ENCODE results near the gene PDK1. TPM values are rescaled to one million over a fixed set of nuclear protein-coding genes. Genes with fewer than 3 reads are reported as not detected.

The PDK1 gene
- total and polyA plus RNA-seq, 4 donors, result 2.9 to 20.9 (median 8.6) TPM

- TF ChIP-seq, protein P1, sequence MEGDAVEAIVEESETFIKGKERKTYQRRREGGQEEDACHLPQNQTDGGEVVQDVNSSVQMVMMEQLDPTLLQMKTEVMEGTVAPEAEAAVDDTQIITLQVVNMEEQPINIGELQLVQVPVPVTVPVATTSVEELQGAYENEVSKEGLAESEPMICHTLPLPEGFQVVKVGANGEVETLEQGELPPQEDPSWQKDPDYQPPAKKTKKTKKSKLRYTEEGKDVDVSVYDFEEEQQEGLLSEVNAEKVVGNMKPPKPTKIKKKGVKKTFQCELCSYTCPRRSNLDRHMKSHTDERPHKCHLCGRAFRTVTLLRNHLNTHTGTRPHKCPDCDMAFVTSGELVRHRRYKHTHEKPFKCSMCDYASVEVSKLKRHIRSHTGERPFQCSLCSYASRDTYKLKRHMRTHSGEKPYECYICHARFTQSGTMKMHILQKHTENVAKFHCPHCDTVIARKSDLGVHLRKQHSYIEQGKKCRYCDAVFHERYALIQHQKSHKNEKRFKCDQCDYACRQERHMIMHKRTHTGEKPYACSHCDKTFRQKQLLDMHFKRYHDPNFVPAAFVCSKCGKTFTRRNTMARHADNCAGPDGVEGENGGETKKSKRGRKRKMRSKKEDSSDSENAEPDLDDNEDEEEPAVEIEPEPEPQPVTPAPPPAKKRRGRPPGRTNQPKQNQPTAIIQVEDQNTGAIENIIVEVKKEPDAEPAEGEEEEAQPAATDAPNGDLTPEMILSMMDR (IDR thresholded peaks at IDR 0.05; ENCODE audit: control extremely low read depth, extremely low read depth), result no peak
- H3K9me3 ChIP-seq (ENCODE audit: control insufficient read depth in 4 of 4, insufficient read depth in 3 of 4, low read length in 3 of 4), result no peaks in the 10 kb centered on the region
- 86 to 96% methylated on average over 5 of the region's 5 CpGs for WGBS, 2 donors
Observed at GRCh38 chr2:172615727-172616261, 59.9 kb downstream of the PDK1 start.

GRCh38 chr2:172617115-172617514, 61.2 kb downstream of the PDK1 start:
- H3K36me3 ChIP-seq (ENCODE audit: control insufficient read depth in 4 of 4, insufficient read depth in 4 of 4, low read length in 4 of 4), result no peaks in the 10 kb centered on the region
- WGBS, 2 donors, result 95 to 100% methylated on average over 2 of the region's 2 CpGs
- H3K9me3 ChIP-seq (ENCODE audit: control insufficient read depth in 4 of 4, insufficient read depth in 3 of 4, low read length in 3 of 4), result no peaks in the 10 kb centered on the region
- TF ChIP-seq, protein P1 (IDR thresholded peaks at IDR 0.05; ENCODE audit: control extremely low read depth, extremely low read depth), result no peak
- H3K4me3 ChIP-seq, result no peak overlapping the region
- ATAC-seq (ENCODE audit: insufficient read depth, low FRiP score), result no peak
- peaks cover 0 to 10% (median 0%) of the 10 kb centered on the region in 5 donors for H3K4me1 ChIP-seq (ENCODE audit: control insufficient read depth in 5 of 5, insufficient read depth in 5 of 5, low read length in 5 of 5)
- no peak for DNase-seq
- H3K27ac ChIP-seq (ENCODE audit: low read depth in 1 of 2, low read length in 1 of 2), result no peak overlapping the region
- no peaks in the 10 kb centered on the region for H3K27me3 ChIP-seq (ENCODE audit: control insufficient read depth in 3 of 3, insufficient read depth in 3 of 3, low read length in 2 of 3)
- no peak overlapping the region for H3K9ac ChIP-seq (ENCODE audit: insufficient read depth in 1 of 2, low read length in 2 of 2)

More at GRCh38 chr2:172615727-172616261, 59.9 kb downstream of the PDK1 start:
- H3K4me1 ChIP-seq (ENCODE audit: control insufficient read depth in 5 of 5, insufficient read depth in 5 of 5, low read length in 5 of 5), result peaks cover 0 to 10% (median 0%) of the 10 kb centered on the region in 5 donors
- ATAC-seq (ENCODE audit: insufficient read depth, low FRiP score), result no peak
- no peak overlapping the region for H3K4me3 ChIP-seq
- no peak overlapping the region for H3K9ac ChIP-seq (ENCODE audit: insufficient read depth in 1 of 2, low read length in 2 of 2)
- DNase-seq, result no peak
- H3K36me3 ChIP-seq (ENCODE audit: control insufficient read depth in 4 of 4, insufficient read depth in 4 of 4, low read length in 4 of 4), result no peaks in the 10 kb centered on the region
- H3K27ac ChIP-seq (ENCODE audit: low read depth in 1 of 2, low read length in 1 of 2), result no peak overlapping the region
- H3K27me3 ChIP-seq (ENCODE audit: control insufficient read depth in 3 of 3, insufficient read depth in 3 of 3, low read length in 2 of 3), result no peaks in the 10 kb centered on the region

- no peaks in the 10 kb centered on the region for H3K4me1 ChIP-seq (ENCODE audit: control insufficient read depth in 5 of 5, insufficient read depth in 5 of 5, low read length in 5 of 5)
- TF ChIP-seq, protein P1 (IDR thresholded peaks at IDR 0.05; ENCODE audit: control extremely low read depth, extremely low read depth), result no peak
- DNase-seq (no peak), ATAC-seq (ENCODE audit: insufficient read depth, low FRiP score) (no peak)
- 91 to 96% methylated on average over 1 of the region's 1 CpG for WGBS, 2 donors
- peaks cover 0 to 2% (median 0%) of the 10 kb centered on the region in 4 donors for H3K9me3 ChIP-seq (ENCODE audit: control insufficient read depth in 4 of 4, insufficient read depth in 3 of 4, low read length in 3 of 4)
- H3K36me3 ChIP-seq (ENCODE audit: control insufficient read depth in 4 of 4, insufficient read depth in 4 of 4, low read length in 4 of 4), result no peaks in the 10 kb centered on the region
- no peak overlapping the region for H3K9ac ChIP-seq (ENCODE audit: insufficient read depth in 1 of 2, low read length in 2 of 2)
- H3K4me3 ChIP-seq, result no peak overlapping the region
- H3K27ac ChIP-seq (ENCODE audit: low read depth in 1 of 2, low read length in 1 of 2), result no peak overlapping the region
- no peaks in the 10 kb centered on the region for H3K27me3 ChIP-seq (ENCODE audit: control insufficient read depth in 3 of 3, insufficient read depth in 3 of 3, low read length in 2 of 3)
Observed at GRCh38 chr2:172623249-172623965, 67.5 kb downstream of the PDK1 start.
